Bronchial epithelial cell (primary cell): ENCODE measurements around the gene THBS3. TPM values are rescaled to one million over a fixed set of nuclear protein-coding genes. Genes with fewer than 3 reads are reported as not detected.
A peak's percentile ranks its signal among the peaks of the same experiment; 100 is the strongest.
"Not testable (repeated sequence)": the region's sequence is repeated elsewhere in the genome, so short reads cannot be mapped to it uniquely, and the experiment has no call there.

Experiments used
- DNase-seq: peaks from one replicate; pipeline ENCODE4 v3.0.0-alpha.2; 2010; ENCODE audit warnings: low read depth
- FAIRE-seq: peaks from 2 replicates; lab custom pipeline; 2011; peaks lifted over from hg19 to GRCh38; lab: Jason Lieb, UNC
- H3K27me3 ChIP-seq: 2 replicates; pipeline ENCODE4 v1.5.1; 2011; ENCODE audit warnings: low read length; ENCODE audit not compliant: control insufficient read depth, insufficient read depth
- H3K36me3 ChIP-seq: 2 replicates; pipeline ENCODE4 v1.5.1; 2011; ENCODE audit warnings: low read length; ENCODE audit not compliant: control insufficient read depth, insufficient read depth
- H3K4me3 ChIP-seq: 2 replicates; pipeline ENCODE4 v1.5.1; 2011; ENCODE audit warnings: mild to moderate bottlenecking, low read depth, low read length, control low read depth
- total RNA-seq: library from RNA; depleted of rRNA; stranded (reverse); fragments of >200 nt; gene quantifications from 2 replicates; pipeline ENCODE4 v1.2.1, GENCODE V29; 2014
- TF ChIP-seq, protein P1 (sequence below): IDR thresholded peaks from 2 replicates; pipeline ENCODE4 v1.5.1; 2011; ENCODE audit warnings: mild to moderate bottlenecking, moderate library complexity, low read length, control low read depth, inconsistent platforms; ENCODE audit not compliant: insufficient read depth, severe bottlenecking

Gene THBS3
- total RNA-seq, 1 donor from 2014 or later = 16.3 TPM

DNA sequence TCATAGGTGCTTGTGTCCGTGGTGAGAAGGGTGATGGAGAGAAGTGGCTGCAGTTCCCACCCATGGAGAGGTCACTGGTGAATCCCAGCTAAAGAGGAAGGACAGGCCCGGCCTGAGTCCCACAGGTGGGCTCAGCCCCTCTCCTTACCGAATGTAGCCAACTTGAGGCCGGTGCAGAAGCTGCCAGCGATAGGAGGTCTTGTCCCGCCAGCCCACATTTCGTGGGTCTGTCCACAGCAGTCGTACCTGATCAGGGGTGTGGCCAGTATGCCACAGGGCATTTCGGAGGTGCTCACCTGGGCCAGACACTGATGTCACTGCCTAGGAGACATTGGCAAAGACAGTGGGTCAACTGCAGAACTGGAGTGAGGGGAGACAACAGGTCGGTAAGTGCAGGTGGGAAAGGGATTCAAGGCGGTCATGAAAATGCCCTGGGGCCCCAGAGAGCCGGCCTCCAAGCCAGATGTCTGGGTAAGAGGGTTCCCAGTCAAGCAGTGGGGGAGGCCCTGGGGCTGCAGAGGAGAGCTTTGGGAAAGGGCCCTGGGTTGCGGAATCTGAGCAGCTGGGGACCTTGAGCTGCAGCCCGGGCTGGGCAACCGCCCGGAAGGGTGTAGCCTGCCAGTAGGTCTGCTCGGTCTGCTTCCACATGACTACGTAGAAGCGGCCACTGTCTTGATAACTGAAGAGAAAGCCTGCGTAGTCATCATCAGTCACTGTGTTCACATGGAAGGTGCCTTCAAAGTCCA is 10.6 kb downstream of the THBS3 start:
- DNase-seq (no peak), FAIRE-seq (no peak)
- TF ChIP-seq, protein P1, sequence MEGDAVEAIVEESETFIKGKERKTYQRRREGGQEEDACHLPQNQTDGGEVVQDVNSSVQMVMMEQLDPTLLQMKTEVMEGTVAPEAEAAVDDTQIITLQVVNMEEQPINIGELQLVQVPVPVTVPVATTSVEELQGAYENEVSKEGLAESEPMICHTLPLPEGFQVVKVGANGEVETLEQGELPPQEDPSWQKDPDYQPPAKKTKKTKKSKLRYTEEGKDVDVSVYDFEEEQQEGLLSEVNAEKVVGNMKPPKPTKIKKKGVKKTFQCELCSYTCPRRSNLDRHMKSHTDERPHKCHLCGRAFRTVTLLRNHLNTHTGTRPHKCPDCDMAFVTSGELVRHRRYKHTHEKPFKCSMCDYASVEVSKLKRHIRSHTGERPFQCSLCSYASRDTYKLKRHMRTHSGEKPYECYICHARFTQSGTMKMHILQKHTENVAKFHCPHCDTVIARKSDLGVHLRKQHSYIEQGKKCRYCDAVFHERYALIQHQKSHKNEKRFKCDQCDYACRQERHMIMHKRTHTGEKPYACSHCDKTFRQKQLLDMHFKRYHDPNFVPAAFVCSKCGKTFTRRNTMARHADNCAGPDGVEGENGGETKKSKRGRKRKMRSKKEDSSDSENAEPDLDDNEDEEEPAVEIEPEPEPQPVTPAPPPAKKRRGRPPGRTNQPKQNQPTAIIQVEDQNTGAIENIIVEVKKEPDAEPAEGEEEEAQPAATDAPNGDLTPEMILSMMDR = no peak

DNA sequence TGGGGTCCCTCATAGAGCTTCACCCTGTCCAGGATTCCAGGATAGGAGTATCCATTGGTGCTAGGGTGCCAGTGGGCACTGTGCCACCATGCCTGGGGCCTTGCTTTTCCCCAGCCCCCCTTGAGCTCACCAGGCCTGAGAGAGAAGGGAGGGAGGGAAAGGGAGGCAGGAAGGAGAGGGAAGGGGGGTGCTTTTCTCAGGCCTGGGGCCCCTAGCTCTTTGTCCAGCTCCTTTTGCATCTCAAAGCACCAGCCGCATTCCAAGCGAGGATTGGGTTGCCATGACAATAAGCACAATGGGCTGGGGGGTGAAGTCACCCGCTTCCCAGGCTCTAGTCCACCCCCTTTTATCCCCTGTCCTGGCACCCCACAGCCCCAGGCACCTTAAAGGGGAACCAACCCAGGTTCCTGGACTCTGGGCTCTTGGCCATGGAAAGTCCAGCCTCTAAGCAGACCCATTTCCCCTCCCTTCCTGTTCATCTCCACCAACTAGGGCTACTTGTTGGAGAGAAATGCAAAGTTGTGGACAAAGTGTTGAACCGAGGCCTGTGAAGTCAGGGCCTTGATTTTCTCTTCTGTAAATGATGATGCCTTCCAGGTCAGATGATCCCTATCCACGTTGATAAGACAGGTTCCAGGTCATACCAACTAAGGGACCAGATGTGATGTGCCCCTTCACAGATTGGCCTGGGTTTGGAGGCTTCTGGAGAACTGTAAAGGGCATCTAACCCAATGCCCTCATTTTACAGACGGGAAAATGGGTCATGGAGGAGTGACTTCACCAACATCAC is 11.4 kb downstream of the THBS3 start:
- Histone ChIP-seq H3K4me3 (no peak overlapping the region), H3K27me3 (no peaks in the 10 kb centered on the region), H3K36me3 (peaks cover 9% of the 10 kb centered on the region)
- TF ChIP-seq, protein P1 = no peak
- DNase-seq (no peak), FAIRE-seq (no peak)

More for the DNA sequence above, 10.6 kb downstream of the THBS3 start:
- Histone ChIP-seq H3K27me3 (no peaks in the 10 kb centered on the region), H3K4me3 (no peak overlapping the region), H3K36me3 (peaks cover 9% of the 10 kb centered on the region)

DNA sequence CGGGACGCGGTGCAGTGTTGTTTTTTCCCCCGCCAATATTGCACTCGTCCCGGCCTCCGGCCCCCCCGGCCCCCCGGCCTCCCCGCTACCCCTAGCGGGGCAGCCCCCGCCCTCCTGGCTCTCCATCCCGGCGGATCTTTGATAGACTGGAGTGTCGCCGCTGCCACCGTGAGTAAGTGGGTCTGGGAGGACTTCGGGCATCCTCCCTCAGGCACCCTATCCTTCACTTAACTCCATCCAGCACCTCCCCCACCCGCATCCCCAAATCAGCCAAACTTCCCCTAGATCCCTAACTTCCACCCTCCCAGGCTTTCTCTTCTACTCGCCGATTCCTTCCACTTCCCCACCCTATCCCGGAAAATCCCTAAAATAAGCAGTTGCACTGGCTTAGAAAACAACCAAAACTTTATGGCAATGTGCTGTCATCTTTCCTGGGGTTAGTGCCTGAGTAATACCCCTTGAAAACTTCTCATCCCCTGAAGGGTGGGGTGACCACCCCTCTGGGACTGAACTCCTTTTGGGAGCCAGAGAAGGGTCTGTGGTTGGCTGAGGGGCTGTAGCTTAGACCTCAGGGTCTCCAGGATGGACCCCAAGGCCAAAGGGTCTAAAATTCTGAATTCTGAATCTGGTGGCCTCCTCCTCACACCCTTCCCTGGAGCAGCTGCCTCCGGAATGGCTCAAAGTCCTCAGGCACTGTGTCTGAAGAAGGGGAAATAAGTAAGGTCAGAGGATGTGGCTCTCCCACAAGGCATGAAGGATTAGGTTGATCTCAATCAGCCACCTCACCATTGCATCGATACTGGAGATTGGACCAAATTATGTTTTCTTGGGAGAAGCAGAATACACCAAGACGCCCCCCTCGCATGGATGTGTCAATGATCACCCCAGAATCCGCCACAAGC is 12.2 kb downstream of the THBS3 start:
- Histone ChIP-seq H3K4me3 (peak overlapping the region; percentile 47), H3K27me3 (no peaks in the 10 kb centered on the region), H3K36me3 (peaks cover 9% of the 10 kb centered on the region)
- FAIRE-seq (no peak), DNase-seq (no peak)
- TF ChIP-seq, protein P1 = no peak

DNA sequence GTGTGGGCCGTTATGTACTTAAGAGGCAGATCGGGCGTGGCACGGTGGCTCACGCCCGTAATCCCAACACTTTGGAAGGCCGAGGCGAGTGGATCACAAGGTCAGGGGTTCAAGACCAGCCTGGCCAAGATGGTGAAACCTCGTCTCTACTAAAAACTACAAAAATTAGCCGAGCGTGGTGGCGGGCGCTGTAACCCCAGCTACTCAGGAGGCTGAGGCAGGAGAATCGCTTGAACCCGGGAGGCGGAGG is 13.8 kb downstream of the THBS3 start:
- peak overlapping the region; percentile 47 for H3K4me3 ChIP-seq
- FAIRE-seq, DNase-seq, H3K27me3 ChIP-seq, H3K36me3 ChIP-seq: not testable (repeated sequence)

DNA sequence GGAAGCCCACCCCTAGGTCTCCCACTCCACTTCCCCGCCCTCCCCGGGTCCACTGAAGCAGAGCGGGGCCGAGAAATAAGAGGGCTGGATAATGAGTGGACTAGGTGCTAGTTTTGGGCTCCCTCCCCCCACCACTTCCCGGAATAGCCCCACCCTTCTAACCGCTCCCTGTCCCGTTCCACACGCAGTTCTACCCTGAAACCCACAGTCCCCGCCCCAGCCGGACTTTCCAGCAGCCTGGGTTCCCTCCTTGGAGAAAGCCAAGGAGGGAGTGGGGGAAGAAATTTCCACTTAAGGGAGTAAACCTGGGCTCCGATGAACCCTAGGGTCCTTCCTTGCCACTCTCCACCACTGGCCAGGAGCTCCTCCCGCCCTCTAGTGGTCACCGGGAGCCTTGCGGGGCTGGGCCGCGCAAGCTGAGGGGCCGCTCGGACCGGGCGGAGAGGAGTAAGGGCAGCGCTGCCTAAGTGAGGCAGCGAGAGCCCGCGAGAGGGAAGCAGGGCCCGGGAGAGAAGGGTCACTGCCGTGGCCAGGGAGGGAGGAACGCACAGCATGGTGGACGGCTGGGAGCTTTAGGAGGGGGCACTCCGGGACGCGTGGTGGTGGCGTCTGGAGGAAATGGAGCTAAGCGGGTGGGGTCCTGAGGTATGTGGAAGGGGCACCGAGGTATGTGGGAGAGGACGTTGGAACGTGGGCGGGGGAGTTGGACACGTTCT is 14.3 kb downstream of the THBS3 start:
- FAIRE-seq (no peak), DNase-seq (peak; percentile 89)
- TF ChIP-seq, protein P1 = peak; percentile 93
- peaks cover 9% of the 10 kb centered on the region for H3K36me3 ChIP-seq
- H3K27me3 ChIP-seq = no peaks in the 10 kb centered on the region
- peak overlapping the region; percentile 47 for H3K4me3 ChIP-seq
